Stimulated activated CD4-positive, alpha-beta T cell treated with anti-CD3 and anti-CD28 coated beads, Interleukin-15, amount 100 ng/mL, for 24 hours (primary cell): Measurements from ENCODE around the gene TNK2.
A peak's percentile ranks its signal among the peaks of the same experiment; 100 is the strongest.
"Not testable (repeated sequence)": the region's sequence is repeated elsewhere in the genome, so short reads cannot be mapped to it uniquely, and the experiment has no call there.

ENCODE experiments used
- DNase-seq: peaks from one replicate; pipeline ENCODE4 v3.0.0-alpha.2; 2020

Gene TNK2

DNA sequence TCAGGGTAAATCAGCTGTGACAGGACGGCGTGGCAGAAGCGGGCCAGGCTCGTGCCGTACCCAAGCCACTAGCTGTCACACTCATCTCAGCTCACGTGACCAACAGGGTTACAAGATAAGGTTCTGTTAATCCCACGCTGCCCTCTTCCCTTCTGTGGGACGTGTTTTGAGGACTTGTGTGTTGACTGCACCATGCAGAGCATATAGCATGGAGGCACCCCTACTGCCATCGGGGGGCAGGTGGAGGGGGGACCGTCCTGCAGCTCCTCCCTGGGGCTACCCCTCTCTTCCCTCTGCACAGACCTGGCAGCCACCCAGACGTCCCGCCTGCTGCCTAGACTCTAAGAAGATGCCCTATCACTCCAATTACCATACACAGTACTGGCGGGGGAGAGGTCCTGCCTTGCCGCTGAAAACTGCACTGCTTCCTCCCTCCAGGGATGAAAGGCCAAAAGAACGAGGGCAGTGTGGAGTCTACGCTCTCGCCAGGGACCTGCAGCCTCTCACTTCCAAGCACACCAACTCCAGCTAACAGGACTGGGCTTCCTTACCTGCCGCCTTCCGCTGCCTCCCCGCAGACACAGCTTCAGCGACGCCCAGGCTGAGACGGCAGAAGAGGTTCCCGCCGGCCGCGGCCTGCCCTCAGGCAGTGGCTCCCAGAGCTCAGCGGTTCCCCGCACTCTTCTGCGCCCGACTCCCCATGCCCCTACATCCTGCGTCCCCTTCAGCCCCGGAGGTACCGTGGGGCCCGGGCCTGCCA lies at the start of gene TNK2:
TNK2 (minus strand) TSS at position 618 of the 760 bp plus-strand sequence. CDS start 19,963 bp downstream, outside the sequence.
- DNase-seq, result peak; percentile 69

DNA sequence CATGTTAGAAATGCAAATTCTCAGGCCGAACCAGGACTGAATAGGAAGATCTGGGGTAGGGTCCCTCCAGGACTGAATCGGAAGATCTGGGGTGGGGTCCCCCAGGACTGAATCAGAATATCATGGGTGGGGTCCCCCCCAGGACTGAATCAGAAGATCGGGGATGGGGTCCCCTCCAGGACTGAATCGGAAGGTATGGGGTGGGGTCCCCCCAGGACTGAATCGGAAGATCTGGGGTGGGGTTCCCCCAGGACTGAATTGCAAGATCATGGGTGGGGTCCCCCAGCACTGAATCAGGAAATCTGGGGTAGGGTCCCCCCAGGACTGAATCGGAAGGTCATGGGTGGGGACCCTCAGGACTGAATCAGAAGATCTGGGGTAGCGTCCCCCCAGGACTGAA lies 48.2 kb upstream of the TNK2 start:
- DNase-seq, result no peak

DNA sequence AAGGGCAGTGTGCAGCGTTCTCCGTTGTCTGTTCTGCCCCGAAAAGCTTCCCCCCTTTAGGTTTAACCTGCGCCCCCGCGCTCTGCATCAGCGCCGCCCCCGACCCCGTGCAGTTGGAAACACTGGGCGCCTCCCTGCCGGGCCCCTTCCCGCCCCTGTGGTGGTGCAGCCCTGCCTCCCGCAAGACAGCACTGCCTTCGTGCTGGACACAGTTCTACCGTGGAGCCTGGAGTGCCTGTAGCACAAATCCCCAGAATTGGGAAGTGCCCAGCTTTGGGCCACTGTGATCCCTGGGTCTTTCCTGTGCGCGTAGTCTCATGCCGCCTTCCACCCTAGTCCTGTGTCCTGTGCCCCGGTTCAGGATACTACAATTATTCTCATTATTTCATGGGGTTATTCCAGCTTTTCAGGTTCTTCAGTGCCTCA lies 47.1 kb upstream of the TNK2 start:
- peak; percentile 71 for DNase-seq

DNA sequence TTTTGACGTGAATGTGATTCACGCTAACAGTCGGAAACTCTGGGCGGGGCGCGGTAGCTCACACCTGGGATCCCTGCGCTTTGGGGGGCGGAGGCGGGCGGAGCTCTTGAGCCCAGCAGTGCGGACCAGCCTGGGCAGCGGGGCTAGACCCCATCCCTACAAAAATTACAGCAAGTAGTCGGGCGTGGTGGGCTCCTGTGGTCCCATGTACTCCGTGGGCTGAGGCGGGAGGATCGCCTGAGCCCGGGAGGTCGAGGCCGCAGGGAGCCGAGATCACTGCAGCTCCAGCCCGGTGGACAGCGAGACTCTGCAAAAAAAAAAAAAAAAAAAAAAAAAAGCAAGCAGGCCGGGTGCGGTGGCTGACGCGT lies 46.4 kb upstream of the TNK2 start:
- peak; percentile 58 for DNase-seq

DNA sequence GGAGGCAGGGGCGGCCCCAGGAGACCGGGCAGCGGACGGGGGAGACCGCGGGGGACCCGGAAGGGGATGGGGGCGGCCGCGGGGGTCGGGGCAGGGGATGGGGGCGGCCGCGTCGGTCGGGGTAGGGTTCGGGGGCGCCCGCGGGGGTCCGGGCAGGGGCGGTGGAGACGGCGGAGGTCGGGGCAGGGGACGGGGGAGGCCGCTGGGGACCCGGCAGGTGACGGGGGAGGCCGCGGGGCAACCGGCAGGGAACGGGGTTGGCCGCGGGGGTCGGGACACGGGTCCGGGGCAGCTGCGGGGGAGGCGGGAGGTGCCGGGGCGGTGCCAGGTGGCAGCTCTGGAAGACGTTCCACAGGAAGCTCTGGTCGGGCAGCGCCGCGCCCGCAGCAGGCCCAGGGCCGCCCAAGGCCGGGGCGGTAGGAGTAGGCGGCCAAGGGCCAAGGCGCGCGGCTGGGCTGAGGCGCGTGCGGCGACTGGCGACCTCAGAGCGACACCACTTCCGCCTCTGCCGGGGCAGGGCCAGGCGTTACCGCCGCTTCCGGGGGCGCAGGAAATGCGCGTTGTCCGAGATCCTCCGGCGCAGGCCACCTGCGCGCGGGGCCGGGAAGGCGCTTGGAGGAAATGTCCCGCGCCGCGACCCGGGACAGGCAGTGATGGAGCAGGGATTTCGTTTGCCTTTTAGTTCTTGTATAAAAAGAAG lies 45.9 kb upstream of the TNK2 start:
- DNase-seq, result peak; percentile 87

DNA sequence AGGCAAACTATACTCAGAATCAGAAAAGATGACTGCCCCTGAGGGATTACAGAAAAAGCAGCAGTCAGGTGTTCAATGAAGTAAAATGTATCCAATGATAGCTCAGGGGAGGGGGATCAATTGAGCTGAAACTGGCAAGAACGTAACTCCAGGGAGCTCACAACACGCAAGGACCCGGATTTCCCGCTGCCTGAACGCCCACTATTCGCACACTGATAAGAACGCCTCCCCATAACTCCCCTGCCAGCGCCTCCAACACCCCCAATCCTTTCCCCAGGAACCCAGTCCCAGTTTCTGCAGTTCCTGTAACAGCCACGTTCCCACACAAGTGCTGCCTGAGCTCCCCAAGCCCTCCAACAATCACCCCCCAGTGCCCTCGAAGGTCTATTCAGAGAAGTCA lies 44.2 kb upstream of the TNK2 start:
- not testable (repeated sequence) for DNase-seq

DNA sequence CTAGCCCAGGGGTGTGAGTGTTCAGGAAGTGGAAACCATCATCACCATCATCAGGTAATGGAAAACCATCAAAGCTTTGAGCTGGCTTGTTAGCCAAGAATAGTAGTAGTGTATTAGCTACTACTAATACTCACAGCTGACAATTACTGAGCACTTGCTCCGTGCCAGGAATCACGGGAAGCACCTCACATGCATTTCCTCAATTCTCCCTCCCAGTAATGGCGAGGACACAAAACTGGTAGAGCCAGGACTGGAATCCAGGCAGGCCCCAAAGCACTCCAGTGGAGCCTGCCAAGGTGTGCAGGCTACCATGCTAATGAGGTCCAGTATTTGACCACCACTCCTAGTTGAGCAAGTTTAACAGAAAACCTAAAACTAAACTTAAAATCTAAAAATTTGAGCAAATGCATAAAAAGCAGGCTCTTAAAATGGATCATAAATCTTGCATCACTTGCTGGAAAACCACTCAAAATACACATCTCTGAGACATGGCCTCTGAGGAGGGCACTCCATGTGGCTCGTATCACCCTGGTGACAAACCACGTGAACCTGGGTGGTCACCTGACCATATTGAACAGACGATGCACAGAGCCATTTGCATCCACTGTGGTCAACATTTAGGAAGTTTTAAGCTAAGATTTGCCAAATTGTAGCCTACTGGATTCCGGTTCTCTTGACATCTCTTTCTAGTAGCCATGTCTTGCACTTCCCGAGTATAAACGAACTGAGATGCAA lies 43.3 kb upstream of the TNK2 start:
- not testable (repeated sequence) for DNase-seq

DNA sequence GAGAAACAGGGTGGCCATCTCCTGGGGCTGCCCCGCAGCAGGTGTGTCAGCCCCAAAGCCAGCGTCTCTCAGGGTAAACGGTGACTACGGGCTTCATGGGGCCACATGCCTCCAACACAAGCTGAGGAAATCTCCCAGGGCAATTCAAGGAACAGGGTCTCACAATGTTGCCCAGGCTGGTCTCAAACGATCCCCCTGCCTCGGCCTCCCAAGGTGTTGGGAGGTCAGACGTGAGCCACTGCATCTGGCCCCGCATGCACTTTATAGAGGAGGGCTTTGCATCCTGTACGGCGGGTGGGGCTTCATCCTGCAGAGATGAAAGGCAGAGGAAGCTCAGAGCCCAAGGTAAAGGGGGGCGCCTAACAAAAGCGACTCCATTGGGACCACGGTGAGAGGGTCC lies 42.4 kb upstream of the TNK2 start:
- DNase-seq, result not testable (repeated sequence)

DNA sequence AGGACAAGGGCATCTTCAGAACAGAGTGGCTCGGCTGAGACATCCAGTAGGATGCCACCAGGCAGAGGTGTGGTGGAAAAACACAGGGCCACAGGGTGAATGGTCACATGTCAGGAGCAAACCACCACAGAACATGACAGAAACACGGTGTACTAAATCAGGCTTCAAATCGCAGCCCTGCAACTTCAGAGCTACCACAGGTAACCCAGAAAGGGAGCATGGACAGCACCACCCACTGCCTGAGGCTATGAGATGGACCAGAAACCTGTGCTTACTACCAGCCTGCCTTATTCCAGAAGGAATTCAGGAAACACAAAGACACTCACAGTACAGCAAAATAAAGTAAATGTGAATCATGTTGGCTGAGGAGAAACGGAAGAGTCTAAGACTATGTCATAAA lies 41.8 kb upstream of the TNK2 start:
- DNase-seq, result not testable (repeated sequence)

DNA sequence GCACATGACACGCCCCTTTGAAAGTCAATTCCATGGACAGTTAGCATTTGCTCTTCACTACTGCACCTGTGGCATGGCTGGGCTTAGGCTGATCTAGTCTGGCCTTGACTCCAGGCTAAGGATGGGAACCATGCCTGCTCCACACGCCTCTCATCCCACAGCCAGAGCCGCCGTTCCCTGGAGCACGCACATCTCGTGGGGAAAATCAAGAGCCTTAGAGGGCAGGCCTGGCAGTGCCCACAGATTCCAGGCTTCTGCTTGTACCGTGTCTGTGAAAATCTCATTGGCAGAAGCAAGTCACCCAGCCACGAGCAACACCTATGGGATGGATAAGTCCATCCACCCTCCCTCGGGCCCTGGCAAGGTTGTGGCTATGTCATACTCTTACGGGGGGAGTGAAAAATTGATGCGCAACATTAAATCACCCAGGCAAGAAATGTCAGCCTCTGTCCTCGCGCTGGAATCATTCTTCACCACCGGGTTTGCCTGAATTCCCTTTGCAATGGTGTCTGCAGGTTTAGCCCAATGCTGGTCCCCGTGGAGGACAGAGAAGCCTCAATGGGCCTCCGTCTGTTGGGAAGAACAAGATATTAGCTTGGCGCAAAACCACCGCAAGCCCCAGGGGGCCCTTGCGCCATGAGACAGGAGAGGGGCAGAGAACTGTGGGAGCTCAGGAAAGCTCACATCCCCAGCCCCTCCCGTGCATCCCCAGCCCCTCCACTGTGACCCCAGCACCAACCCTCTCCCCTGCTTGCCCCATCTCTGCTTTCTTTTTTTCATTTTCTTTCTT lies 38.8 kb upstream of the TNK2 start:
- not testable (repeated sequence) for DNase-seq

DNA sequence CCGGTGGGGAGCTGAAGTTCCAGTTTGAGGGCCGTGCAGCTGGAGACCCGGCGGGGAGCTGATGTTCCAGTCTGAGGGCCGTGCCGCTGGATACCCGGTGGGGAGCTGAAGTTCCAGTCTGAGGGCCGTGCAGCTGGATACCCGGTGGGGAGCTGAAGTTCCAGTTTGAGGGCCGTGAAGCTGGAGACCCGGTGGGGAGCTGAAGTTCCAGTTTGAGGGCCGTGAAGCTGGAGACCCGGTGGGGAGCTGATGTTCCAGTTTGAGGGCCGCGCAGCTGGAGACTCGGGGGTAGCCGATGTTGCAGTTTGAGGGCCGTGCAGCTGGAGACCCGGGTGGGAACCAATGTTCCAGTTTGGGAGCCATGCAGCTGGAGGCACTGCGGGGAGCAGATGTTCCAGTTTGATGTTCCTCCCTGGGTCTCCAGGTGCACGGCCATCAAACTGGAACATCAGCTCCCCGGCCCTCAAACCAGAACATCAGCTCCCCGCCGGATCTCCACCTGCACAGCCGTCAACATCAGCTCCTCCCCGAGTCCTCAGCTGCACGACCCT lies 33.0 kb upstream of the TNK2 start:
- not testable (repeated sequence) for DNase-seq

DNA sequence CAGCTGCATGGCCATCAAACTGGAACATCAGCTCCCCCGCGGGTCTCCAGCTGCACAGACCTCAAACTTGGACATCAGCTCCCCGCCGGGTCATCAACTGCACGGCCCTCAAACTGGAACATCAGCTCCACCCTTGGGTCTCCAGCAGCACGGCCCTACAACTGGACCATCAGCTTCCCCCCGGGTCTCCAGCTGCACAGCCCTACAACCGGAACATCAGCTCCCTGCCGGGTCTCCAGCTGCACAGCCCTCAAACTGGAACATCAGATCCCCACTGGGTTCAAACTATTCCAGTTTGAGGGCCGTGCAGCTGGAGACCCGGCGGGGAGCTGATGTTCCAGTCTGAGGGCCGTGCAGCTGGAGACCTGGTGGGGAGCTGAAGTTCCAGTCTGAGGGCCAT lies 32.5 kb upstream of the TNK2 start:
- not testable (repeated sequence) for DNase-seq

DNA sequence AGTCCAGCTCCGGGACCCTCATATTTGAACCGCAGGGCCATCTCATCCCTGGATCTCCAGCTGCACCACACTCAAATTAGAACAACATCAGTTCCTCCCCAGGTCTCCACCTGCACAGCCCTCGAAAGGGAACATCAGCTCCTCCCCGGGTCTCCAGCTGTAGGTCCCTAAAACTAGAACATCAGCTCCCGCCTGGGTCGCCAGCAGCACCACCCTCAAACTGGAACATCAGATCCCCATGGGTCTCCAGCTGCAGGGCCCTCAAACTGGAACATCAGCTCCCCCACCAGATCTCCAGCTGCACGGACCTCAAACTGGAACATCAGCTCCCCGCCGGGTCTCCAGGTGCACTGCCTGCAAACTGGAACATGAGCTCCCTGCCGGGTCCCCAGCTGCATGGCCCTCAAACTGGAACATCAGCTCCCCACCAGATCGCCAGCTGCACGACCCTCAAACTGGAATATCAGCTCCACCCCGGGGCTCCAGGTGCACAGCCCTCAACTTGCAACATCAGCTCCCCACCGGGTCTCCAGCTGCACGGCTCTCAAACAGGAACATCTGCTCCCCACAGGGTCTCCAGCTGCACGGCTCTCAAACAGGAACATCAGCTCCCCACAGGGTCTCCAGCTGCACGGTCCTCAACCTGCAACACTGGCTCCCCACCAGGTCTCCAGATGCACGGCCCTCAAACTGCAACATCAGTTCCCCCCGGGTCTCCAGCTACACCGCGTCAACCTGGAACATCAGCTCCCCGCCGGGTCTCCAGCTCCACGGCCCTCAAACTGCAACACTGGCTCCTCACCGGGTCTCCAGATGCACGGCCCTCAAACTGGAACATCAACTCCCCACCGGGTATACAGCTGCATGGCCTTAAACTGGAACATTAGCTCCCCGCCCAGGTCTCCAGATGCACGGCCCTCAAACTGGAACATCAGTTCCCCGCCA lies 31.4 kb upstream of the TNK2 start:
- DNase-seq, result not testable (repeated sequence)

DNA sequence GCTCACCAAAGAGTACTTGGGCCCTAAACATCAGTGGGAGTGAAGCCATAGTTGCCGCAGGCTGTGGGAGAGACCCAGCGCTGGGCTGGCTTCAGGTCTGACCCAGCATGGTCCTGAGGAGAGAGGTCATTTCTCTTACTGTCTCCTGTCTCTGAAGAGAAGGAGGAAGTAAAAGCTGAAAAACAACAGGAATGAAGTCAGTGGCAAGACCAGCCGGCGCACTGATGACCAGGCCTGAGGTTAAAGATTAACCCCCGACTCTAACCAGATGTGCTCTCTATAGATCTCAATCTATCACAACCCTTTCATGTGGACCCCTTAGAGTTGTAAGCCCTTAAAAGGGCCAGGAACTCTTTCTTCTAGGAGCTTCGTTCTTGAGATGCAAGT lies 24.7 kb upstream of the TNK2 start:
- DNase-seq, result not testable (repeated sequence)

DNA sequence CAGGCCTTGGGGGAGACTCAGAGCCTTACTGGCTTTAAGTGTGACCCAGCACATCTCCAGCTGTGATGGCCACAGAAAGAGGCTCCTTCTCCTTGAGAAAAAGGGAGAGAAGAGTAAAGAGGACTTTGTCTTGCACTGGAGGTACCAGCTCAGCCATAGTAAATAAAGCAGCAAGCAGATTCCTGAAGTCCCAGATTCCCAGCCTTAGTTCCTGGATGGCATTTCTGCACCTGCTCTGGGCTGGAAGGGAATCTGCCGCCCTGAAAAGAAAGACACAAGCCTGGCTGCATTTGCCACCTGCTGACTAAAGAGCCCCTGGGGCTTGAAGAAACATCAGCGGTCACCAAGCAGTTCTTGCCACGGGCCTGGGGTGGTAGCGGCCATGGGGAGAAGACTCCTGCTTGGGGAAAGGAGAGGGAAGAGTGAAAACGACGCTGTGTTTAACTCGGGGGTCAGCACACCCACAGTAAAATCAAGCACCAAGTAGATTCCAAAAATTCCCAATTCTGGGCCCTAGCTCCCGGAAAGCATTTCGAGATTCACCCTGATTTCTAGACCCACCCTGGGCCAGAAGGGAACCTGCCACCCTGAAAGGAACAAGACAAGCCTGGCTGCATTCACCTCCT lies 24.2 kb upstream of the TNK2 start:
- DNase-seq, result no peak

DNA sequence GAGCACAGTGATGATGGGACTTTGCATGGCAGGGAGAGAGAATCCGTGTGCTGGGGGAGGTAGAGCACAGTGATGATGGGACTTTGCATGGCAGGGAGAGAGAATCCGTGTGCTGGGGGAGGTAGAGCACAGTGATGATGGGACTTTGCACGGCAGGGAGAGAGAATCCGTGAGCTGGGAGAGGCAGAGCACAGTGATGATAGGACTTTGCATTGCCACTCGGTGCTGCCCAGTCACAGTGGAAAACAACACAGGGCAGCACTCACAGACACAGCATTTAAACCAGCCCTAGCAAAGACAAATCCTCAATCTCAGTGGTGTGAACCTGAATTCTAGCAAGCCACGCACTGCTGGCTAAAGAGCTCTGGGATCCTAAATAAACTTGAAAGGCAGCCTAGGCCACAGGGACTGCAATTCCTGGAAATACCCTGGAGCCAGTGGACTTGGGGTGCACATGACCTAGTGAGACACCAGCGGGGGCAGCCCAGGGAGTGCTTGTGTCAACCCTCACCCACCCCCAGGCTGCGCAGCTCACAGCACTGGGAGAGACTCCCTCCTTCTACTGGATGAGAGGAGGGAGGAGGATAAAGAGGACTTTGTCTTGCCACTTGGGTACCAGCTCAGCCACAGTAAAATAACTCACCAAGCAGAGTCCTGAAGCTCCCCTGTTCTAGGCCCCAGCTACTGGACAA lies 23.4 kb upstream of the TNK2 start:
- DNase-seq, result no peak

DNA sequence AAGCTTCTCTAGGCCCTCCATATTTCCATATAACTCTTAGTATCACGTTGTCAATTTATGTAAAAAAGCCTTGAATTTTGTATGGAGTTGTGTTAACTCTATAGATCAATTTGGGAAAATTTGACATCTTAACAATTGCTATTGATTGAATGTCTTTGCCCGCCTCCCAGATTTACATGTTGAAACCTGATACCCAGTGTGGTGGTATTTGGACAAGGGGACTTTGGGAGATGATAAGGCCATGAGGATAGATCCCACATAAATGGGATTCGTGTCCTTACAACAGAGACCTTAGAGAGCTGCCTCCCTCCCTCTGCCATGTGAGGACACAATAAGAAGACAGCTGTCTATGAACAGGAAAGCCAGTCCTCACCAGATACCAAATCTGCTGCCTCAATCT lies 21.1 kb upstream of the TNK2 start:
- DNase-seq, result no peak

DNA sequence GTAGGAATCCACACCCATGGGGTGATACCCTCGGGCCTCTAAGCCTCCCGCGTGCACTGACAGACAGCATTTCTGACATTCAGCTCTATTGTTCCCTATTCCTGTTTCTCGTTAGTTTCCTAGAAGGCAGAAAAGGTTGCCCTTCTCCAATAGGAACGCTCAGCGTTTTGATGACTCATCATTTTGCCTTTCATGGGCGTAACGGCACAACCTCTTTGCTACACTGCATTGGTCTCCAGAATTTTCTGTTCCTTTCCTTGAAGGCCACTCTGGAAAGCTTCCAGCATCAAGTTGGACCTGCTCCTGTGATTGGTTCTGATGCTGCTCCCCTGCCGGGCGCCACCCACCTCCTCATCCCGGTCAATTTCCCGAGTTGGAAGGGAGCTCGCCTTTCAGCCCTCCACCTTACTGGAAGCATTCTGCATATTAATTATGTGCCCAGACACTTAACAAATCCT lies 13.0 kb upstream of the TNK2 start:
- DNase-seq, result no peak

DNA sequence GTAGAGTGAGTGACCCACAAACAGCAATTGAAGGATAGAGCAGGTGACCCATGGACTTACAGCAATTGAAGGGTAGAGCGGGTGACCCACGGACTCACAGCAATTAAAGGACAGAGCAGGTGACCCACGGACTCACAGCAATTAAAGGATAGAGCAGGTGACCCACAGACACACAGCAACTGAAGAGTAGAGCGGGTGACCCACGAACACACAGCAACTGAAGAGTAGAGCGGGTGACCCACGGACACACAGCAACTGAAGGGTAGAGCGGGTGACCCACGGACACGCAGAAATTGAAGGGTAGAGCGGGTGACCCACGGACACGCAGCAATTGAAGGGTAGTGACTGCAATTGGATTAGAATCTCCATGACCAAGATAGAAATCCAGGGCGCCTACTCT lies 9.8 kb upstream of the TNK2 start:
- DNase-seq, result no peak

DNA sequence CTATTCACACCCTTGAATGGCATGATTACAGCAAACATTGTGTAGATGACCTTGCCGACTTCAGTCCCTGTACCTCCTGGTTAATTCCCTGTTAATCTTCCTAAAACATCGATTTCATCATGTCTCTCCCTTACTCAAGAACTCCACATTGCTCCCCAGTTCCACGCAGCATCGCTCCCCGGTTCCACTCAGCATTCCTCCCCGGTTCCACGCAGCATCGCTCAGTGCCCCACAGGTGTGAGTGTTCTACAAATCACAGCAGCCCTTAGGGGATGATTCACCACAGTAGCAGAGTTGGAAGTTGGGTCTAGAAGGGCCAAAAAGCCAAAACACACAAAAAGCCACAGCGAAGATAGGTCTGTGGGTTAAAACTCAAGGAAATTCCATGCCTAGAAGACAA lies 8.6 kb upstream of the TNK2 start:
- no peak for DNase-seq
